Fibroblast of upper back skin (primary cell): ENCODE data around the gene KCNMA1.

ENCODE experiments used
- DNase-seq: peaks from one replicate; pipeline ENCODE4 v3.0.0-alpha.2; 2013

Gene KCNMA1

GRCh38 chr10:76991621-76992020 is 646.0 kb downstream of the KCNMA1 start:
- peak; percentile 30 for DNase-seq

GRCh38 chr10:76990561-76990960 is 647.0 kb downstream of the KCNMA1 start:
- no peak for DNase-seq

GRCh38 chr10:76984559-76985443 is 652.8 kb downstream of the KCNMA1 start:
- peak; percentile 77 for DNase-seq

GRCh38 chr10:76983624-76984023 is 654.0 kb downstream of the KCNMA1 start:
- no peak for DNase-seq

GRCh38 chr10:76982671-76983070 is 654.9 kb downstream of the KCNMA1 start:
- DNase-seq, result no peak

GRCh38 chr10:76981251-76981650 is 656.4 kb downstream of the KCNMA1 start:
- DNase-seq, result no peak

- DNase-seq, result no peak
These were observed 659.7 kb downstream of the KCNMA1 start for GRCh38 chr10:76977901-76978300.

- DNase-seq, result no peak
These were observed 660.6 kb downstream of the KCNMA1 start for GRCh38 chr10:76977046-76977445.

- no peak for DNase-seq
These were observed 661.5 kb downstream of the KCNMA1 start for GRCh38 chr10:76976142-76976541.

GRCh38 chr10:76975126-76975525 is 662.5 kb downstream of the KCNMA1 start:
- DNase-seq, result no peak

GRCh38 chr10:76974017-76974691 is 663.5 kb downstream of the KCNMA1 start:
- DNase-seq, result peak; percentile 75

GRCh38 chr10:76973091-76974016 is 664.3 kb downstream of the KCNMA1 start:
- DNase-seq, result peak; percentile 82

- no peak for DNase-seq
These were observed 665.1 kb downstream of the KCNMA1 start for GRCh38 chr10:76972541-76972940.

- no peak for DNase-seq
These were observed 665.9 kb downstream of the KCNMA1 start for GRCh38 chr10:76971547-76972170.

GRCh38 chr10:76970711-76971519 is 666.7 kb downstream of the KCNMA1 start:
- no peak for DNase-seq

- no peak for DNase-seq
These were observed 668.2 kb downstream of the KCNMA1 start for GRCh38 chr10:76969366-76969948.

GRCh38 chr10:76968483-76968882 is 669.1 kb downstream of the KCNMA1 start:
- DNase-seq, result no peak

- DNase-seq, result peak; percentile 77
These were observed 674.8 kb downstream of the KCNMA1 start for GRCh38 chr10:76962851-76963250.

GRCh38 chr10:76961841-76962240 is 675.8 kb downstream of the KCNMA1 start:
- DNase-seq, result no peak

GRCh38 chr10:76959111-76959510 is 678.5 kb downstream of the KCNMA1 start:
- no peak for DNase-seq

GRCh38 chr10:76954838-76955237 is 682.8 kb downstream of the KCNMA1 start:
- no peak for DNase-seq
